GM20000 (cell line): ENCODE data around the gene C4orf50.
"Not testable (repeated sequence)": the region's sequence is repeated elsewhere in the genome, so short reads cannot be mapped to it uniquely, and the experiment has no call there.

Experiments used
- DNase-seq: peaks from one replicate; pipeline ENCODE4 v3.0.0; 2012; ENCODE audit warnings: low spot score
- TF ChIP-seq, protein P1 (sequence below): IDR thresholded peaks from 2 replicates; pipeline ENCODE4 v1.5.1; 2012; ENCODE audit warnings: mild to moderate bottlenecking, control low read depth; ENCODE audit errors: extremely low read depth, missing control alignments

The C4orf50 gene

DNA sequence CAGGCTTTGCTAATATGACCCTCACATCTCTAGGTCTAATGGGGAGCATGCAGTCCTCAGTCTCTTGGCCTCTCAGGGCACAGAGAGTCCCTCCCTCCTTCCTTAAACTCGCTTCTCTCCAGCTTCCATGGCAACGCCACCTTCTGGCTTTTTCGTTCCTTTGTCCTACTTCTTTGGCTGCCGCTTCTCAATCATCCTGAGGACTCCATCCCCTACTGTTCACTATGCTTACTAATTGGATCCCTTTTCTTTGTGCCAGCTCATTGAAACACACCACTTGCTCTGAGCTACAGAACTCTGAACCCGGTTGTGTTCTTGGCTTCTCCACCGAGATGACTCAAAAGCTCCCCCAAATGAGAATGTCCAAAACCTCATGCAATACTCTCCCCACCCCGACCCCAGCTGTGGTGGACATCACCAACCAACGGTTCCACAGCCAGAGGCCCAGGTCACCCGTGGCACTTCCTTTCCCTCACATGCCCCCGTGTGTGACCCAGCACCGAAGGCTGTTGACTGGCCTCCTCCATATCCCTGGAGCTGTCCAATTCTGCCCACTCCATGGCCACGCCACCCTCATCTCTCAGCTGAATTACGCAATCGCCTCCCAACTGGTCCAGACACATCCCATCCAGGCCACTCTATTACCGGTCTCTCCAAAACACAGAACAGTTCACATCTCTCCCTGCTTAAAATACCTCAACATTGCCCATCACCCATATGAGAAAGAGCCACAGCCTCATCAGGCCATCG, 160.0 kb downstream of the C4orf50 start:
- TF ChIP-seq, protein P1, sequence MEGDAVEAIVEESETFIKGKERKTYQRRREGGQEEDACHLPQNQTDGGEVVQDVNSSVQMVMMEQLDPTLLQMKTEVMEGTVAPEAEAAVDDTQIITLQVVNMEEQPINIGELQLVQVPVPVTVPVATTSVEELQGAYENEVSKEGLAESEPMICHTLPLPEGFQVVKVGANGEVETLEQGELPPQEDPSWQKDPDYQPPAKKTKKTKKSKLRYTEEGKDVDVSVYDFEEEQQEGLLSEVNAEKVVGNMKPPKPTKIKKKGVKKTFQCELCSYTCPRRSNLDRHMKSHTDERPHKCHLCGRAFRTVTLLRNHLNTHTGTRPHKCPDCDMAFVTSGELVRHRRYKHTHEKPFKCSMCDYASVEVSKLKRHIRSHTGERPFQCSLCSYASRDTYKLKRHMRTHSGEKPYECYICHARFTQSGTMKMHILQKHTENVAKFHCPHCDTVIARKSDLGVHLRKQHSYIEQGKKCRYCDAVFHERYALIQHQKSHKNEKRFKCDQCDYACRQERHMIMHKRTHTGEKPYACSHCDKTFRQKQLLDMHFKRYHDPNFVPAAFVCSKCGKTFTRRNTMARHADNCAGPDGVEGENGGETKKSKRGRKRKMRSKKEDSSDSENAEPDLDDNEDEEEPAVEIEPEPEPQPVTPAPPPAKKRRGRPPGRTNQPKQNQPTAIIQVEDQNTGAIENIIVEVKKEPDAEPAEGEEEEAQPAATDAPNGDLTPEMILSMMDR, result no peak
- DNase-seq, result no peak

DNA sequence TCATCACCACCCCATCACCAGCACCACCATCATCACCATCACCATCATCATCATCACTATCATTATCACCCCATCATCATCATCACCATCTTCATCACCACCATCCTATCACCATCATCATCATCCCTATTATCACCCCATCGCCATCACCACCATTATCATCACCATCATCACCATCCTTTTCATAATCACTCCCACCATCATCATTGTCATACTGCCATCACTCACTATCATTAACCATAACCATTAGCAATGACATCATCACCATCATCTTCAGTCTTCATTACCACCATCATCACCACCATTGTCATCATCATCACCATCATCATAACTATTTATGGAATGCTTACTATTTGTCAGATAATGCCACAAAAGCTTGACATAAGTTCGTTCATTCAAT, 161.0 kb downstream of the C4orf50 start:
- no peak for DNase-seq
- TF ChIP-seq, protein P1, result no peak

DNA sequence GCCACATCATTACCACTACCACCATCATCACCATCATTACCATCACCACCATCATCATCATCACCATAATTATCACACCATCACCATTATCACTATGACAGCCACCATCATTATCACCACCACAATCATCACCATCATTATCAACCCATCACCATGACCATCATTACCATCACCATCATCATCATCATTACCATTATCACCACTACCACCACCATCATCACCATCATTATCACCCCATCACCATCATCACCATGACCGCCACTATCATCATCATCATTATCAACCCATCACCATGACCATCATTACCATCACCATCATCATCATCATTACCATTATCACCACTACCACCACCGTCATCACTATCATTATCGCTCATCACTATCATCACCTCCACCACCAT, 161.9 kb downstream of the C4orf50 start:
- DNase-seq, result not testable (repeated sequence)

DNA sequence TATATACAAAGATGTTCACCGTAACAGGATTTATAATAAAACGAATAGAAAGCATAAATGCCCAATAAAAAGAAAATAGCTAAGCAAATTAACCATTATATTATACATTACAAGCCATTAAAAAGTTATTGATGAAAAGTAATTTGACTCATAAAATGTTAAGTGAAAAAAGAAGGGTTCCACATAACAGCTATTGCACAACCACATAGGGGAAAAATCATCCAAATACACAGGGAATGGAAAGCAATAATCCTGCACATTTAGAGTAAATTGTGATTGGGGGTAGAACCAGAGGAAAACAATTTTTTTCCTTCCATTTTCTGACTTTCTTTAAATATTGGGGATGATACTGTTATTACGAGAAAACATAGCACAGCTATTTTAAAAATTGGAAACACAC, 163.3 kb downstream of the C4orf50 start:
- TF ChIP-seq, protein P1, result no peak
- no peak for DNase-seq

DNA sequence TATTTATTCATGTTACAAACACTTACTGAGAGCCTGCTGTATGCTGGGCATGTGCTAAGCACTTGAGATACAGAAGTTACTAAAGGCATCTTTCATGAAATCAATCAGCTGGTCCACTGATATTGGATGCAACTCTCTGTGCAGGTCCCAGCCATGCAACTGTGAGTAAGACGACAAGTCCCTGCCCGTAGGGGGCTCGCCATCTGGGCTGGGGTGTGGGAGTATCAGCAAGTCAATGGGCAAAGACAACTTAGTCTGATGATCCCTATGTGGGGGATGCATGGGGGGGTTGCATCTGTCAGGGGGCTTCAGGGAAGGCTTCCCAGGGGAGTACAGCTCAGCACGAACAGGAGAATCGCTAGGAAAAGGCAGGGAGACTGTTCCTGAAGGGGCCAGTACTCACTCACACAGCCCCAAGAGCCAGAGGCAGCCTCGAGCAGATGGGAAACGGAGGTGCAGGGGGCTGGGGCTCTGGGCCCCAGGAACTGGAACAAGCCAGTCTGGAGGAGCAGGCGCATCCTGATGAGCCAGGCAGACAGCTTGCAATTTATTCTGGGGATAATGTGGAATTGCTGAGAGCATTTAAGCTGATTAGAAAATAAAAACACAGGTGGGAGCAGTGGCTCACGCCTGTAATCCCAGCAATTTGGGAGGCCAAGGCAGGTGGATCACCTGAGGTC, 165.6 kb downstream of the C4orf50 start:
- TF ChIP-seq, protein P1, result no peak
- DNase-seq, result no peak

DNA sequence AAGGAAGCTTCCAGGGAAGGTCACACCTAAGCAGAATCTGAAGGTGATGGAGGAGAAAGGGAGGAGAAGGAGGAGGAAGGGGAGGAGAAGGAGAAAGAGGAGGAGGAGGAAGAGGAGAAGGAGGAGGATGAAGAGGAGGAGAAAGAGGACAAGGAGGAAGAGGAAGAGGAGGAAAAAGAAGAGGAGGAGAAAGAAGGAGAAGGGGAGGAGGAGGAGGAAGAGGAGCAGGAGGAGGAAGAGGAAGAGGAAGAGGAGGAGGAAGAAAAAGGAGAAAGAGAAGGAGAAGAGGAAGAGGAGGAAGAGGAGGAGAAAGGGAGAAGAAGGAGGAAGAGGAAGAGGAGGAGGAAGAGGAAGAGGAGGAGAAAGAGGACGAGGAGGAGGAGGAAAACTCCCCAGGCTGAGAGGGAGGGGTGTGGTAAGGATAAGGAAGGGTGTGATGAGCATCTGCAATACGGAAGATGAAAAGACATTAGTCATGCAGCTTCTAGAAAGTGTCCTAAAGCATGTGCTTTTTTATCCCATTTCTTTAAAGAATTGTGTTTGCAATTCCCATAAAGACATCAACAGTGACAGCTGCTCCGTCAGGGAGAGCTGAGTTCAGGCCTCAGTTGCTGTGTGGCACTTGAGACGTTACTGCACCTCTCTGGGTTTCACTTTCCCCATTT, 166.5 kb downstream of the C4orf50 start:
- DNase-seq, result no peak
- TF ChIP-seq, protein P1, result no peak
